A549 (cell line): ENCODE results near the gene SEMA4D. TPM values are rescaled to one million over a fixed set of nuclear protein-coding genes. Genes with fewer than 3 reads are reported as not detected.

Experiments used
- ATAC-seq, 2 experiments: fragments of 200-7000 bp in 1 of 2; fragments of >200 bp in 1 of 2; cut with Nextera tagmentation in 1 of 2; cut with Tn5 transposase in 1 of 2; 3 replicates each; pipeline versions ENCODE4 v1.8.0 to v1.9.1; 2018 to 2020; ENCODE audit warnings: mild to moderate bottlenecking in 1 of 2, moderate library complexity in 1 of 2
- CTCF ChIA-PET: fragments of 300-600 bp; sonication (Branson Sonifier 250); formaldehyde crosslinking; extraction: SDS; loops from one replicate; lab custom pipeline; 2021; ENCODE audit warnings: antibody characterized with exemption, inconsistent platforms; lab: Yijun Ruan, JAX
- POLR2A ChIA-PET: fragments of 350-600 bp; formaldehyde crosslinking; extraction: SDS; loops from one replicate; lab custom pipeline; 2021; ENCODE audit warnings: antibody characterized with exemption, inconsistent platforms; lab: Yijun Ruan, JAX
- DNase-seq, 2 experiments: peaks; one replicate each; pipeline versions ENCODE4 v3.0.0 to v3.0.0-alpha.2; 2011 to 2016; ENCODE audit warnings: low read depth in 1 of 2, low spot score in 1 of 2
- FAIRE-seq: peaks from 2 replicates; lab custom pipeline; 2011; peaks lifted over from hg19 to GRCh38; lab: Jason Lieb, UNC
- H3K27ac ChIP-seq, 2 experiments: fragments of >200 bp; sonication (Bioruptor Twin); formaldehyde crosslinking; 3 replicates each; pipeline ENCODE4 v1.5.1; 2016 to 2017
- H3K4me1 ChIP-seq: fragments of >200 bp; sonication (Bioruptor Twin); formaldehyde crosslinking; 3 replicates; pipeline ENCODE4 v1.6.1; 2016
- H3K4me2 ChIP-seq: fragments of >200 bp; sonication (Bioruptor Twin); formaldehyde crosslinking; 3 replicates; pipeline ENCODE4 v1.6.1; 2016
- H3K4me3 ChIP-seq: fragments of >200 bp; sonication (Bioruptor Twin); formaldehyde crosslinking; 3 replicates; pipeline ENCODE4 v1.5.1; 2016
- H3K9me3 ChIP-seq: fragments of >200 bp; sonication (Bioruptor Twin); formaldehyde crosslinking; 3 replicates; pipeline ENCODE4 v1.6.1; 2016
- CBX2 ChIP-seq: fragments of 200-600 bp; sonication (generic); IDR thresholded peaks from 2 replicates; pipeline ENCODE4 v1.6.1; 2016; ENCODE audit warnings: low read depth, mild to moderate bottlenecking, borderline replicate concordance
- CBX8 ChIP-seq: fragments of 200-600 bp; sonication (generic); IDR thresholded peaks from 2 replicates; pipeline ENCODE4 v1.6.1; 2016
- CHD4 ChIP-seq: fragments of 200-600 bp; sonication (generic); IDR thresholded peaks from 2 replicates; pipeline ENCODE4 v1.6.1; 2016; ENCODE audit warnings: antibody characterized with exemption, mild to moderate bottlenecking, borderline replicate concordance
- EHF ChIP-seq: fragments of 250-450 bp; sonication (Bioruptor Pico); IDR thresholded peaks from 2 replicates; pipeline ENCODE4 v1.5.0; 2020; ENCODE audit warnings: mild to moderate bottlenecking
- EHMT2 ChIP-seq: fragments of 200-600 bp; sonication (generic); IDR thresholded peaks from 2 replicates; pipeline ENCODE4 v1.6.1; 2016; ENCODE audit warnings: antibody characterized with exemption, low read depth, mild to moderate bottlenecking, moderate library complexity
- ELK1 ChIP-seq: fragments of 150-350 bp; IDR thresholded peaks from 2 replicates; pipeline ENCODE4 v1.6.1; 2014; ENCODE audit warnings: low read depth, mild to moderate bottlenecking, low read length
- EP300 ChIP-seq, 2 experiments: fragments of >200 bp; sonication (Bioruptor Twin); formaldehyde crosslinking; IDR thresholded peaks; 2 replicates in 1 of 2; 3 replicates in 1 of 2; pipeline ENCODE4 v1.6.1; 2016 to 2017
- ESRRA ChIP-seq: fragments of 150-350 bp; IDR thresholded peaks from 2 replicates; pipeline ENCODE4 v1.6.1; 2014; ENCODE audit warnings: mild to moderate bottlenecking, low read length, borderline replicate concordance
- FOSB ChIP-seq: fragments of 250-450 bp; sonication (Bioruptor Pico); IDR thresholded peaks from 2 replicates; pipeline ENCODE4 v1.5.0; 2020; ENCODE audit warnings: mild to moderate bottlenecking, moderate library complexity
- FOSL2 ChIP-seq, 2 experiments: fragments of 450-650 bp in 1 of 2; fragments of >200 bp in 1 of 2; sonication (Bioruptor Twin) in 1 of 2; formaldehyde crosslinking; IDR thresholded peaks; 2 replicates each; pipeline versions ENCODE4 v1.5.0 to v1.6.1; 2016 to 2020; ENCODE audit warnings: mild to moderate bottlenecking in 1 of 2, moderate library complexity in 1 of 2
- GATA3 ChIP-seq: IDR thresholded peaks from 2 replicates; pipeline ENCODE4 v1.6.1; 2012; ENCODE audit warnings: borderline replicate concordance
- HEYL ChIP-seq: fragments of 250-450 bp; sonication (Bioruptor Pico); IDR thresholded peaks from 2 replicates; pipeline ENCODE4 v1.8.0; 2021; ENCODE audit warnings: mild to moderate bottlenecking, moderate library complexity
- HOXB5 ChIP-seq: fragments of 250-450 bp; sonication (Bioruptor Pico); IDR thresholded peaks from 2 replicates; pipeline ENCODE4 v1.5.0; 2020; ENCODE audit warnings: mild to moderate bottlenecking, moderate library complexity
- KDM1A ChIP-seq: fragments of 200-600 bp; sonication (generic); IDR thresholded peaks from 2 replicates; pipeline ENCODE4 v1.6.1; 2016; ENCODE audit warnings: low read depth, mild to moderate bottlenecking
- MAFK ChIP-seq: fragments of 450-650 bp; IDR thresholded peaks from 2 replicates; pipeline ENCODE4 v1.6.1; 2014; ENCODE audit not compliant: partially characterized antibody
- MAZ ChIP-seq: fragments of 150-350 bp; IDR thresholded peaks from 2 replicates; pipeline ENCODE4 v1.6.1; 2014; ENCODE audit warnings: antibody characterized with exemption, low read depth, low read length, borderline replicate concordance
- NFE2L2 ChIP-seq: fragments of 150-350 bp; conservative IDR thresholded peaks from 2 replicates; pipeline ENCODE4 v1.6.1; 2014; ENCODE audit warnings: low read length
- PBX3 ChIP-seq: IDR thresholded peaks from 2 replicates; pipeline ENCODE4 v1.6.1; 2012
- PHF8 ChIP-seq: fragments of 200-600 bp; sonication (generic); IDR thresholded peaks from 2 replicates; pipeline ENCODE4 v1.6.1; 2016; ENCODE audit warnings: low read depth, mild to moderate bottlenecking, antibody characterized with exemption, moderate library complexity, borderline replicate concordance
- POLR2A ChIP-seq: IDR thresholded peaks from 2 replicates; pipeline ENCODE4 v1.6.1; 2012; ENCODE audit warnings: mild to moderate bottlenecking, low read length
- RAD21 ChIP-seq, 2 experiments: fragments of >200 bp in 1 of 2; sonication (Bioruptor Twin) in 1 of 2; formaldehyde crosslinking in 1 of 2; IDR thresholded peaks in 1 of 2; conservative IDR thresholded peaks in 1 of 2; 2 replicates in 1 of 2; 3 replicates in 1 of 2; pipeline ENCODE4 v1.6.1; 2012 to 2018; ENCODE audit warnings: inconsistent platforms in 1 of 2
- RARB ChIP-seq: fragments of 250-450 bp; sonication (Bioruptor Pico); IDR thresholded peaks from 2 replicates; pipeline ENCODE4 v1.8.0; 2021; ENCODE audit warnings: mild to moderate bottlenecking, moderate library complexity
- SMC3 ChIP-seq: fragments of >200 bp; sonication (Bioruptor Twin); formaldehyde crosslinking; IDR thresholded peaks from 3 replicates; pipeline ENCODE4 v1.6.1; 2018; ENCODE audit warnings: inconsistent platforms
- TP53 ChIP-seq: fragments of 250-450 bp; sonication (Bioruptor Pico); IDR thresholded peaks from 2 replicates; pipeline ENCODE4 v1.5.0; 2021; ENCODE audit warnings: mild to moderate bottlenecking, moderate library complexity
- ZFP36 ChIP-seq: fragments of 450-650 bp; IDR thresholded peaks from 2 replicates; pipeline ENCODE4 v1.6.1; 2014; ENCODE audit warnings: borderline replicate concordance; ENCODE audit not compliant: partially characterized antibody
- ZNF302 ChIP-seq: fragments of 250-450 bp; sonication (Bioruptor Pico); IDR thresholded peaks from 2 replicates; pipeline ENCODE4 v1.9.0; 2021; ENCODE audit warnings: inconsistent platforms, mild to moderate bottlenecking, moderate library complexity
- WGBS: methylation state at CpG from one replicate; pipeline ENCODE4 v1.1.6; 2017; ENCODE audit errors: missing lambda C conversion rate; 5-methylcytosine and 5-hydroxymethylcytosine counted together
- polyA plus RNA-seq, 4 experiments: library from polyadenylated mRNA; depleted of rRNA in 3 of 4; stranded (reverse); fragments of >200 nt; fragmentation: RNase III in 1 of 4; extraction: RNeasy Plus Mini Kit Qiagen cat#74134 plus additional on column Dnase treatment in 1 of 4; gene quantifications; 2 replicates in 3 of 4; 3 replicates in 1 of 4; pipeline ENCODE4 v1.2.3, GENCODE V29; 2011 to 2017
- TF ChIP-seq, protein P1 (sequence below): fragments of >200 bp; sonication (Bioruptor Twin); formaldehyde crosslinking; IDR thresholded peaks from 2 replicates; pipeline ENCODE4 v1.6.1; 2016
- TF ChIP-seq, protein P2 (sequence below): fragments of >200 bp; sonication (Bioruptor Twin); formaldehyde crosslinking; IDR thresholded peaks from 3 replicates; pipeline ENCODE4 v1.5.1; 2016
- TF ChIP-seq, protein P3 (sequence below): fragments of 250-450 bp; sonication (Bioruptor Pico); IDR thresholded peaks from 2 replicates; pipeline ENCODE4 v1.5.0; 2020; ENCODE audit warnings: low read depth, mild to moderate bottlenecking, moderate library complexity

Gene SEMA4D
- polyA plus RNA-seq, 2 of the 4 experiments (the other 2 are of a cell fraction): 5.3 to 7.2 TPM

DNA sequence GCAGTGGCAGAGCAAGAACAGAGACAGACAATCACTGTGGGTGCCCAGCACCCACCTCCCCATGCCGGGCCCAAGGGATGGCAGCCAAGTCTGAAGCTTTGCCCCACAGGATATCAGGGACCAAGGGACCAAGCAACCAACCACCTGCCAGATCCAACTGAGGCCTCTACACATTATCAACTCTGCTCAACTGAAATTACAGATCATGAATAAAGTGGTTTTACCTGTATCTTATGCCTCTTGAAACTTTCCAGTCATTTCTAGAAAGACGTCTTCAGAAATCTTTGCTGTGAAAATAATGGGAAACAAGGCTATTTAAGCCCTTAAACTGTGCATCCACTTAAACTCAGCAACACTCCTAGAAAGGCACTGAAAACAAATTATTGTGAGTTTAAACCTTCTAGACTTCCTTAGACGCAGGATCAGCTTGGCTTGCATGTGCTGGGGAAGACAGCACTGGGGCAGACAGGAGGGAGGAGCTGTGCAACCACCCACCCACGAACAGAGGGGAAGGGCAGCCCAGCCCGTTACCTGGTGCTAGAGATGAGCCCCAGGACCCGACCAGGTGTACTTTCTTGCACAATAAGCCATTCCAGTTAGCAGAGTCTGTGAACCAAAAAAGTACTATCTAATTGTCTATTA lies 80.0 kb downstream of the SEMA4D start:
- ChIA-PET POLR2A (no interaction called here), CTCF (interaction anchor here (1.2 to 1.7 kb wide), 2 partner anchors 11 to 16 kb away, joined by 3 read pairs; no protein-coding TSS in a partner anchor)
- H3K4me2 ChIP-seq: no peak overlapping the region
- FAIRE-seq: no peak
- no peaks in the 10 kb centered on the region for H3K9me3 ChIP-seq
- ATAC-seq: no peak
- no peak overlapping the region for H3K4me3 ChIP-seq
- no peak overlapping the region for H3K27ac ChIP-seq
- WGBS: 71% methylated on average over 6 of the region's 6 CpGs
- H3K4me1 ChIP-seq: no peaks in the 10 kb centered on the region
- TF ChIP-seq EP300 (IDR thresholded peaks at IDR 0.05) (no peak), MAFK (no peak), TP53 (CRISPR knock-in tag) (no peak), CHD4 (no peak), FOSL2 (IDR thresholded peaks at IDR 0.05) (no peak), FOSL2 (CRISPR knock-in tag; IDR thresholded peaks at IDR 0.05) (no peak), RAD21 (conservative IDR thresholded peaks at IDR 0.05 in 1 of 2, IDR thresholded peaks at IDR 0.05 in 1 of 2) (no peak), CBX8 (no peak), NFE2L2 (no peak), ZFP36 (no peak), ZNF302 (CRISPR knock-in tag) (no peak), PBX3 (no peak), EHMT2 (no peak)
- TF ChIP-seq, protein P1, sequence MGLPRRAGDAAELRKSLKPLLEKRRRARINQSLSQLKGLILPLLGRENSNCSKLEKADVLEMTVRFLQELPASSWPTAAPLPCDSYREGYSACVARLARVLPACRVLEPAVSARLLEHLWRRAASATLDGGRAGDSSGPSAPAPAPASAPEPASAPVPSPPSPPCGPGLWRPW: no peak
- TF ChIP-seq, protein P2, sequence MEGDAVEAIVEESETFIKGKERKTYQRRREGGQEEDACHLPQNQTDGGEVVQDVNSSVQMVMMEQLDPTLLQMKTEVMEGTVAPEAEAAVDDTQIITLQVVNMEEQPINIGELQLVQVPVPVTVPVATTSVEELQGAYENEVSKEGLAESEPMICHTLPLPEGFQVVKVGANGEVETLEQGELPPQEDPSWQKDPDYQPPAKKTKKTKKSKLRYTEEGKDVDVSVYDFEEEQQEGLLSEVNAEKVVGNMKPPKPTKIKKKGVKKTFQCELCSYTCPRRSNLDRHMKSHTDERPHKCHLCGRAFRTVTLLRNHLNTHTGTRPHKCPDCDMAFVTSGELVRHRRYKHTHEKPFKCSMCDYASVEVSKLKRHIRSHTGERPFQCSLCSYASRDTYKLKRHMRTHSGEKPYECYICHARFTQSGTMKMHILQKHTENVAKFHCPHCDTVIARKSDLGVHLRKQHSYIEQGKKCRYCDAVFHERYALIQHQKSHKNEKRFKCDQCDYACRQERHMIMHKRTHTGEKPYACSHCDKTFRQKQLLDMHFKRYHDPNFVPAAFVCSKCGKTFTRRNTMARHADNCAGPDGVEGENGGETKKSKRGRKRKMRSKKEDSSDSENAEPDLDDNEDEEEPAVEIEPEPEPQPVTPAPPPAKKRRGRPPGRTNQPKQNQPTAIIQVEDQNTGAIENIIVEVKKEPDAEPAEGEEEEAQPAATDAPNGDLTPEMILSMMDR: no peak
- no peak for DNase-seq

DNA sequence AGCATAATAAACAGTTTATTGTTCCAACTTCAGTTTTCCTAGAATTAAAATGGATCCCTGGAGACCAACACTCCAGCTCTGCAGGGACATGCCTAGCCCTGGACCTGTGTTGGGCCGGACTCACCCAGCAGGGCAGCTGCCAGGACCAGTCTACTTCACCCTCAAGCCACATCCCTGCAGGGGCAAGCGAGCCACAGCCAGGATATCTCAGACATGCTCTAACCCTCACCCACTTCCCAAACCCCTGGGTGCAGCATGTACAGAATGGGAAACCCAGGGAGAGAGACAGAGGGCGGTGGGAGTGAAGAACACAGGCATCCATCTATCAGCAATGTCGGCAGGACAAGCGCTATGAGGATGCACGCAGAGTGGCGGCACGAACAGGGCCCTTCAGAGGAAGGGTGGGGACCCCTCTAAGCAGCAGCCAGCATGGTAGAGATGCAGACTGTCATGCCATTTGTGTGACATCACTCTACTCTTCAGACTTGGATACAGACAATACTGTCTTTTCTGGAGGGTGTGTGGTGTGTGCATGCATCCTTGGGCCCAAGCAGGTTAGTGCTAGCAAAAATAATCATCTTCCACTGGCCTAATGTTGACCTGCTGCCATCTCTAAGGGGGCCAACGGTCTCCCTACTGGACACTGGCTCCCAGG lies 83.1 kb downstream of the SEMA4D start:
- TF ChIP-seq FOSB (CRISPR knock-in tag) (no peak), HEYL (no peak), HOXB5 (CRISPR knock-in tag) (no peak), MAZ (no peak), PHF8 (no peak), ESRRA (no peak), SMC3 (no peak), POLR2A (no peak), RAD21 (conservative IDR thresholded peaks at IDR 0.05 in 1 of 2, IDR thresholded peaks at IDR 0.05 in 1 of 2) (no peak), KDM1A (no peak), ZFP36 (no peak), RARB (no peak), GATA3 (no peak), ELK1 (no peak), EHMT2 (no peak), CBX2 (no peak), EHF (CRISPR knock-in tag) (no peak), TP53 (CRISPR knock-in tag) (no peak)
- TF ChIP-seq, protein P2: no peak
- TF ChIP-seq, protein P3, sequence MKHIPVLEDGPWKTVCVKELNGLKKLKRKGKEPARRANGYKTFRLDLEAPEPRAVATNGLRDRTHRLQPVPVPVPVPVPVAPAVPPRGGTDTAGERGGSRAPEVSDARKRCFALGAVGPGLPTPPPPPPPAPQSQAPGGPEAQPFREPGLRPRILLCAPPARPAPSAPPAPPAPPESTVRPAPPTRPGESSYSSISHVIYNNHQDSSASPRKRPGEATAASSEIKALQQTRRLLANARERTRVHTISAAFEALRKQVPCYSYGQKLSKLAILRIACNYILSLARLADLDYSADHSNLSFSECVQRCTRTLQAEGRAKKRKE: no peak
- Histone ChIP-seq H3K4me2 (no peak overlapping the region), H3K4me1 (no peaks in the 10 kb centered on the region), H3K4me3 (no peak overlapping the region), H3K27ac (no peak overlapping the region), H3K9me3 (no peaks in the 10 kb centered on the region)
- DNase-seq (no peak), ATAC-seq (no peak), FAIRE-seq (no peak)
- POLR2A ChIA-PET: no interaction called here
- CTCF ChIA-PET: interaction anchor here (1.8 kb wide), 1 partner anchor 14 kb away, joined by 4 read pairs; no protein-coding TSS in a partner anchor
- WGBS: 85% methylated on average over 9 of the region's 9 CpGs
